Activated CD8-positive, alpha-beta memory T cell treated with anti-CD3 and anti-CD28 coated beads, Interleukin-2, amount 50 U/mL, for 48 hours (primary cell): ENCODE measurements around the gene CEACAM4.

Source experiments
- DNase-seq: peaks from one replicate; pipeline ENCODE4 v3.0.0-alpha.2; 2020

Gene CEACAM4

DNA sequence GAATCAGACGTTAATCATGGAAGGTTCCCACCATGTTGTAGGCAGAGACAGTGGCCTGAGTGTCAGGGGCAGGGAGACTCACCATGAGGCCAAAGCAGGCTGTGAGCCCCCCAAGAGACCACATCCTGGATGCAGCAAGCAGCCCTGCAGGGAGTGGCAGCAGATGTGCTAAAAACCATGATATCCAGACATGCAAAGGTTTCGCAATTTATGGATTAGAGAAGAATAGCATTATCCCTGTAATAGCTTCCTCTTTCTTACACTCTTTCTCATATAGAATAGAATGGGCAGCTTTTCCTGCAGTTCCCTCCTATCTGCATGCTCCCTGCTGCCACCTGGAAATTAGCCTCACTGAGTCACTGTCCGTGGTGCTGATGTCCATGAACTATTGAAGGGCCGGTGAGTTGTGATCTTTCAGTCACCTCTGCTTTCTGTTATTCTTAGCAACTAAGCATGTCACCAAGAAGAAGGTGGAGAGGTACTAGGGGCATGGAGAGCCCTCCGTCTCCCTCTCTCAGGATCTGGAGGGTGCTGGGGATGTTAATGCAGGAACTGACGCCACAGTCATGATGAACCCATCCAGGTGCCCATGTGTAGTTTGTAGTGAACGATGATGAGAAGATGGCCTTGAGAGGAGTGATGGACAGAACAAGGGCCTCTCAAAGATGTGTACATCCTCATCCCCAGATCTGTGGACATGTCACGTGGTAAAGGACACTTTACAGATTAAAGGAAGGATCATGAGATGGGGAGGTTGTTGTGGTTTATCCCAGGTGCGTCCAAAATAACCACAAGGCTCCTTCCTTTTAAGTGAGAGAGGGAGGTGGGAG lies 9.9 kb downstream of the CEACAM4 start:
- peak; percentile 50 for DNase-seq

DNA sequence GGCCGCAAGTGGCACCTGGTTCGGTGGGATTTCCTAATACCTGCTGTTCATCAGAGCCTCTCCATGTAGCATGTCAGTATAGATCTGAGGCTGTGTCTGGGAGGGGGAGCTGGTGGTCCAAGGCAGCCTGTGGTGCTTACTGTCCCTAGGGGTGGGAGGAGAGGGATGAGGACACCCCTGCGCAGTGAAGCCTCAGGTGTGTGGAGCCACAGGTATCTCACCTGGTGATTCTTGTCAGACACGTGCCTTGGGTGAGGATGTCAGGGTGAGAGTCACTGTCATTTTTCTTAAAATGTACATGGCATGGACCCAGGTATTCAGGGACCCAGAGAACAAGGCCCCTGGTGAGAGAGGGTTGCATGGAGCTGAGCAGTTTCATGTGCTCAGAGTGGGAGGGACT lies 11.7 kb downstream of the CEACAM4 start:
- DNase-seq = no peak

DNA sequence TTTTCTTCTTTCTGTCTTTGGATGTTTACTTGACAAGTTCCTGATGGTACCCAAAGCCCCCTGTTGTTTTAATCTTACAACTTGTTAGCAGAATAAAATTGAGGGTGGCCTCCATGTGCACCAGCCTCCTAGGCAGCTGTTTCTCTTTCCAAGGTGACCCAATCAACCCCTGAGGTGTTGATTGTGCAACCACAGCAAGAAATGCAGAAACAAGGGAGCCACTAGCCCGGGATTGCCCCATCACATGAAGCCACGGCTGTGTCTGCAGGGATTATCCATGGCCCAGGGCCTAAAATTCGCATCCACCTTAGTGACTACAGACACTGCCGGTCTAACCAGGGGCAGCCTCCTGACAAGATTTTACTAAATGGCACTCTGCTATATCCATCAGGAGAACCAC lies 14.4 kb downstream of the CEACAM4 start:
- no peak for DNase-seq

DNA sequence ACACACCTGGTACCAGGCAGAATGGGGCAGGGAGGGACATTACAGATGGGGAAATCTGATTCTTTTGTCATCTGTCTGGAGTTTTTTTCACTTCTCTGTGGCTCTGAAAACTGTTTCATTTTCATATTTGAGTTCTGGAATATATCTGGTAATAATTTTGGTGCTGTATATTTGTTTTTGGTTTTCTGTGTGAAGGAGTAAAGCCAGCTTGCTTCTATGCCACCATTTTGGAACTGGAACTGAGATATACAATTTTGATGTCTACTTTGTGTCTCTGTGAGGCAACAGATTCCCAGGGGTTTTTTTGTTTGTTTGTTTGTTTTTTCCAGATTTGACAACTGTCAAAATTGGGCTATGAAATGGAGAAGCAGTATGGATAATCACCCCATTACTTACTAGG lies 16.1 kb downstream of the CEACAM4 start:
- no peak for DNase-seq

DNA sequence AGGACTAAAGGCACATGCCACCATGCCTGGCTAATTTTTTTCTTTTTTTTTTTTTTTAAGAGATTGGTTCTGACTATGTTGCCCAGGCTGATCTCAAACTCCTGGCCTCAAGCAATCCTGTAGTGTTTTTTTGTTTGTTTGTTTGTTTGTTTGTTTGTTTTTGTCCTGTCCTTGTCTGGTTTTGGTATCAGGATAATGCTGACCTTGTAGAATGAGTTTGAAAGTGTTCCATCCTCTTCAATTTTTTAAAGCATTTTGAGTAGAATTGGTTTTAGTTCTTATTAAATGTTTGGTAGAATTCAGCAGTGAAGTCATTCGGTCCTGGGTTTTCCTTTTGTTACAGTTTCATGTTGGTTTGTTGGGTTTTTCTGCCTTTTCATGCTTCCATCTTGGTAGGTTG lies 19.2 kb downstream of the CEACAM4 start:
- no peak for DNase-seq

DNA sequence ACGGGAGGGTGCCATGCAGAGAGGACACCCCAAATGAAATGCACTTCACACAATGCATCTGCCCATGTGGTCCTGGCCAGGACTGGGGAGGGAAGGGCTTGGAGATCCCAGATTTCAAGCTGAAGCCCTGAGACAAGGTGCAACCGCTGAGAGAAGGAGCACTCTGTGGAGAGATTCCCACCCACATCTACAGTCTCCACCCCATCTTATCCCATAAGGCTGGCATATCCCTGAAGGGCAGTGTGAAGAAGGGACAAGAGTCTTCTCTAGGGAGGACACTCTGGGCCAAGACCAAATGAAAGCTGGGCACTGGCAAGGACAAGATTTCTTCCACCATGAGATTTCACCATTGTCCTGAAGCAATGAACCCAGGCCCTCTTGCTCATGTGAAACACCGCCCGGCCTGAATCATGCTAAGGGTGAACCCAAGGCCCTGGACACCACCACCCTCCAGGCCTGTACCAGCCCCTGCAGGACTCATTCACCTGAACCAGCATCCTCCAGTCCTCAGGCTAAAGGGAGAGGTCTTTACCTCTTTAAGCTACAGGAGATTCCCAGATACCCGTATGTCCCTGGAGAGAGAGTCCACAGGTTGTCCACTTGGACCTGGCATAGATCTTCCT lies 20.5 kb downstream of the CEACAM4 start:
- DNase-seq = no peak

DNA sequence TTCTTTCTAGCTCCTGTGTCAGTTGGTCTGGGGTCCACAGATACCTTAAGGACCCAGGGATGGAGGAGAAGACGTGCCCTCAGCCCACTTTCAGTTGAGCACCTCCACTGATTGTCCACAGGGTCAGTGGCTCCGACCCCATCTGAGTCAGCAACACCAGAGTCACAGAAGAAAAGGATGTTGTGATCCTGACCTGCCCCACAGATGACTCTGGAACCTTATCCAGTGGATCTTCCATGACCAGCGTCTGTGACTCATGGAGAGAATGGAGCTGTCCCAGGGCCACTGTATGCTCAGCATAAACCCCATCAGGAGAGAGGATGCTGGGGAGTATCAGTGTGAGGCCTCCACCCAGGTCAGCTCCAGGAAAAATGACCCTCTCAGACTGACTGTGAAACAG lies 22.0 kb downstream of the CEACAM4 start:
- peak; percentile 26 for DNase-seq

DNA sequence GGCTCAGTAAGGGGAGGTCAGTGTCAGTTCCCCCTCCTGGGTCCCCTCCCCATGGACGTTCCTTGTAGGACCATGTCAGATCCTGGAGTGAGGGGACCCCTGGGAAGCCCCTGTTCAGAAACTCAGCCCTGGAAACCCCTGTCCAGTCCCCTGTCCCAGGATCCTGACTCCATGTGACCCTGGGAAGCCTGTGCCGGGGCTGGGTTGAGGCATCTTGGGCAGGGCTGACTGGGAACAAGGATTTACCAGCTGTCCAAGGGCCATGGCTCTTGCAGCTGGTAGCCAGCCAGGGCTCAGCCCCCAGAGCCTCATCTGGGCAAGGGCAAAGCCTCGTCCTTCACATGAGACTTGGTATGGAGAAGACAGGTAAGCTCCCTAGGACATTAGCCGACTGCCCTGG lies 25.1 kb downstream of the CEACAM4 start:
- no peak for DNase-seq

DNA sequence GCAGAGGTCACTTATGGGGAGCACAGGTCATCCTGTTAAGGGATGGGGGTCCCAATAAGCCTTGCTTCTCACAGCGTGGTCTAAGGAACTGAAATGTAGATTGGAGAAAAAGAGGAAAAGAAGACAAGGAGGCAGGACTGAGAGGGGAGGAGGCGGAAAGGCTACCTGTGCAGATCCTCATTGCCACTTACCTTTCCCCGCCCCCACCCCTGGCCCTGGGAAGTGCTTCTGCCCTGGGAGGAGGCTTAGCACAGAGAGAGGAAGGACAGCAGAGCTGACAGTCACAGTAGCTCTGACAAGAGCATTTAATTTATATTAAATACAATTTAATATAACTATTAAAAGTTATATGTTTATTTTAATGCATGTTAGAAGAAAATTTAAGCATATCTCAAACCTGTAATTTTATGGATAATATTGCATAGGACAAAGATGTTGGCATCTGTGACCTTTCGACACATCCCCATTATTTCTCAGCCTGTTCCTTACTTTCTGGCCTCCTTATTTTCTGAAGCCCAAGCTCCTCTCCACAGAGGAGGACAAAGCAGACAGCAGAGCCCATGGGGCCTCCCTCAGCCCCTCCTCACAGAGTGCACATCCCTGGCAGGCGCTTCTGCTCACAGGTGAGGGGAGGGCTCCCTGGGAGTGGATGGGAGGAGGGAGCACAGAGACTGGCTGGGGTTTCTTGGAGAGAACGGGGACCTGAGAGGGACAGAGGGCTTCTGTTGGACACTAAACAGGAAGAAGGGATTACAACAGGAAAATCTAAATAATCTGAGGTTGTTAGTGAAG lies 27.5 kb downstream of the CEACAM4 start:
- DNase-seq = peak; percentile 32

DNA sequence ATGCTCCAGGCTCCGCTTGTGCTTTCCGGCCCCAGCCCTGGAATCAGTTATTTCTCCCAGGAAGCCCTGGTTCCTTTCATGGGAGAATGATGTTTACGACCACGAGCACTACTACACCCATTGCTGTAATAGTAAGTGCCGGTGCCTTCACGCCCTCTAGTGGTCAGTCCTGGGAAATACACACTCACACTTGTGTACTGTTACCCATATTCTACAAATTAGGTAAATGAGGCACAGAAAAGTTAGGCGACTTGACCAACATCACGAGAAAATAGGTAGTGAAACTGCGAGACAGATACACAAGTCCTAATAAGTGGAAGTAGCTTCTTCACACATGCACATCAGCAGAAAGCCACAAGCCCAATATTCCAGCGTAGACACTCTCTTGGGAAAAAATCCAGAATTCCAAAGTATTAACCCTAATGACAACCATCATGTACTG lies 29.3 kb downstream of the CEACAM4 start:
- peak; percentile 81 for DNase-seq

DNA sequence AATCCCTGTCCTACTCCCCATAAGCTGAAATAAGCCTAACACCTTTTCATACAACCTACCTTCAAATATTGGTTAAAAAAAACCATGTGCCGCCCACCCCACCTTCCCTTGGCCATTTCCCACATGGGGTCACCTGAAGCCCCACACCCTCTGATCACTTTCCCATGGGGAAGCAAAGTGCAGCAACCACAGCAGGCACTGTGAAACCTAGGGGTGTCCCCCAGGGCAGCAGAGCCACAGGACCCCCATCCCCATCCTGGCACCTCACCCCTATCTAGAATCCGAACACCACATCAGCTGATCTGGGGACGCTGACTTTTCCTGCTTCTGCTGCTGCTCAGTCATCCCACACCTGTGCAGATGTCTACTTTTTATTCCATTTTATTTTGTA lies 31.0 kb downstream of the CEACAM4 start:
- no peak for DNase-seq

DNA sequence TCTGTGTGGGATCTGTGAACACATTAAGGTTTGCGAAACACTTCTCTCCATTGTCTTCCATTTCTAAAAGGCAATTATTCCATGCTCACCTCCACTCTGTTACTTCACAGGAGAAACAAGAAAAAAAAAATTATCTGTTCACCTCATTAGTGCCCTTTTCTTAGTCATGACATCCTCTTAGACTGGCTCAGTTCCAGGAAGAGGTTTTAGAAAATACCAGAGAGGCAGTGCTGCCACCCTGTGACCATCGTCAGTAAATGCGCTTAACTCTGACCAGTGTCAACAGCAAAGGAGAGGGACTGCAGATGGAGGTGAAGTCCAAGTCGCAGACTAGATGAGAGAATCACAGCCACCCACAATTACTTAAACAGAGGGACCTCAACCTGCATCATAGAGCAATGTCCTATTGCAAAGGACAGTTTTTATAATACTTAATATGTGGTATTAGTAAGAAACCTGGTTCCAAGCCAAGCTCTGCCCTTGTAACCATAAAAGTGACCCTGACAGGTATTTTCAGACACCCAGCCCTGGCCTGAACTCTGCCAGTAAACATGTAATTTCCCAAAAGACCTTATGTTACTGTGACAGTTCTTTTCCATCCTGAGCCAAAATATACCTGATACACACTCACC lies 31.5 kb downstream of the CEACAM4 start:
- peak; percentile 63 for DNase-seq

DNA sequence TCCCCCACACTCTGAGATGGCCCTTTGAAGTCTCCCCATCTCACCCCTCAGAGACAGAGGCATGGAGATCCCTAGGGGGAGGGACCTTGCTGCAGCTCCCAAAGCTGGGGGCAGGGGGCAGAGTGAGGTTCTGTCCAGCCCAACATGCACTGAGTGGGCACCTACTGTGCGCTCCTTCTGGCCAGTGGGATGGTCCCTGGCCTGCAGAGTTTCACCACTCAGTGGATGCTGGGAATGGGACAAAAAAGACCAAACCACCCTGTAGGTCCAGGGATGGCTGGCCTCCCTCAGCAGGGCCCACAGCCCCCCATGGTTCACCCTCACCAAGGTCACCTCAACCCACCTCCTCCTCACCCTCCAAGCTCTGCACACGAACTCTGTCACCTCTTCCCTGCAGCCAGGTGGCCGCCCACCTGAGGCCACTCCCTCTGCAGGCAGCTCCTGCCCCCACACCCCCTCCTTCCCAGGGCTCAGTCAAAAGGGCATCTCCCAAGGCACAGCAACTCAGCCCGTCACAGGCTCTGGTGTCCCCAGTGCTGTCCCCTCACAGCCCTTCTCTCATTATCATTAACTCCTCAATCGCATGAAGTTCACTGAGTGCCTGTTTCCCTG lies 34.8 kb downstream of the CEACAM4 start:
- no peak for DNase-seq

DNA sequence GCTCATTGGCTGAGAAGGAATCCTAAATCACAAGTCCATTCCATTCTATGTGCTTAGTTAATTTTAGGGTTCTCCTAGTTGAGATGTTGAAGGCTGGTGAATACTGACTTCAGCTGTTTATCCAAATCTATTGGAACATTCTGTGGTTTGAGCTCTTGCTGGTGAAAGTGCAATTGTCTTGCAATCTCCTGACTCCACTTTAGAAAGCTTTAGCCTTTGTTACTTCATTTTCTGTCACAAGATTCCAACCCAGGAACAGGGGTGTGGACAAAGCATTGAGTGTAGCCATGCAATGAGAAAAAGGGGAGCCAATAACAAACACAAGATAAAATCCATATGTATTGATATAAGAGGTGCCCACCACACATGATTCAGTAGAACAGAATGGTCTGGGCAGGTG lies 35.9 kb downstream of the CEACAM4 start:
- DNase-seq = no peak

DNA sequence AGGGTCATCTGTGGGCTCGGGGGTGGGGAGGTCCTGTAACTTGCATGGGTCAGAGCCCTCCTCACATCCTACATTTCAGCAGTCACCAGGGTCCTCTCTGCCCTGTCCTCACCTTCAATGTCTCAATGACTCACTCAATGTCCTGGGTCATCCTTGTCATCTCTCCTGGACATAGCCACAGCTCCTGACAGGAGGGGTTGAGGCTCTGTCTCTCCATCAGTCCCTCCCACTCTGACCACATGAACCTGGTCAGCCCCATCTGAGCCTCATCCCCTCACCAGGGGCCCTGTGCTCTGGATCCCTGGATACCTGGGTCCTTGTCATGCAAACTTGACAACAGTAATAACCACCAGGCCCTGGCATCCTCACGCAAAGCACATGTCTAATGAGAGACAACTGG lies 37.5 kb downstream of the CEACAM4 start:
- DNase-seq = no peak

DNA sequence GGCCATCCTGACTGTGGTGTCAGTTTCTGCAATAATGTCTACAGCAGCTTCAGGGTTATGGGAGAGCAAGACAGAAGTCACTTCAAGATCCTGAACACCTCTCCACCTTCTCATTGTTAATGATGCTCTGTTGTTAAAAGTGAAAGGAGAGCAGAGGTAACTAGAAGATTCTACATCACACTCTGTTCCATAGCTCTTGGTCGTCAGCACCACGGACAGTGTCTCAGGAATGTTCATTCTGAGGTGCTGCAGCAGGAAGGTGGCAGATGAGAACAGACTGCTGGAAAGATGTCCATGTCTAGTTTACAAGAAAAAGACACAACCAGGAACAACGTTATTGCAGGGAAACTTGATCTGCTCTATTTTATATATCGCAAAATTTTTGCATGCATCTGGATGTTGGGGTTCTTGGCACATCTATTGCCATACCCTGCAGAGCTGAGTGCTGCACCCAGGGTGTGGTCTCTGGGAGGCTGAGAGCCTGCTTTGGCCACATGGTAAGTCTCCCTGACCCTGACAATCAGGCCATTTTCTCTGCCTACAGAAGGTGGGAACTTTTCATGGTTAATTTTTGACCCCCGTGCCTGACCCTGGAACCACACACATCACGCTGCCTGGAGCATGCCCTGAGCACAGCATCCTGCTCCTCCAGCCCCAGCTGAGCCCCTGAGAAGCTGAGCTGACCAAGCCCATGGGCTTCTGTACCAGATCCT lies 38.2 kb downstream of the CEACAM4 start:
- DNase-seq = no peak

DNA sequence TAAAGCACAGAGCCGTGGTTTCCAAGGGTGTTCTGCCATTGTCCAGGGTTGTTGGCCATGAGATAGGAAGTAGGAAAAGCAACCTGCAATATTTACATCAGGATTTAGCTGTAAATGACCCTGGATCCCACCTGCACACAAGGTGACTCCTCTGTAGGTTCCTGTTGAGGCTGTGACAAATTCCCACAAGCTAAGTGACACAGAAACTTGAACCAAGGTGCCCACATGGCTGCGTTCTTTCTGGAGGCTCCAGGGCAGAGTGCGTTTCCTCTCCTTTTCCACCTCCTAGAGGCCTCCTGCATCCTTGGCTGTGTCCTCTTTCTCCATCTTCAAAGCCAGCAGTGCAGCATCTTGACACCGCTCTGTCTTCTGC lies 39.0 kb downstream of the CEACAM4 start:
- no peak for DNase-seq

DNA sequence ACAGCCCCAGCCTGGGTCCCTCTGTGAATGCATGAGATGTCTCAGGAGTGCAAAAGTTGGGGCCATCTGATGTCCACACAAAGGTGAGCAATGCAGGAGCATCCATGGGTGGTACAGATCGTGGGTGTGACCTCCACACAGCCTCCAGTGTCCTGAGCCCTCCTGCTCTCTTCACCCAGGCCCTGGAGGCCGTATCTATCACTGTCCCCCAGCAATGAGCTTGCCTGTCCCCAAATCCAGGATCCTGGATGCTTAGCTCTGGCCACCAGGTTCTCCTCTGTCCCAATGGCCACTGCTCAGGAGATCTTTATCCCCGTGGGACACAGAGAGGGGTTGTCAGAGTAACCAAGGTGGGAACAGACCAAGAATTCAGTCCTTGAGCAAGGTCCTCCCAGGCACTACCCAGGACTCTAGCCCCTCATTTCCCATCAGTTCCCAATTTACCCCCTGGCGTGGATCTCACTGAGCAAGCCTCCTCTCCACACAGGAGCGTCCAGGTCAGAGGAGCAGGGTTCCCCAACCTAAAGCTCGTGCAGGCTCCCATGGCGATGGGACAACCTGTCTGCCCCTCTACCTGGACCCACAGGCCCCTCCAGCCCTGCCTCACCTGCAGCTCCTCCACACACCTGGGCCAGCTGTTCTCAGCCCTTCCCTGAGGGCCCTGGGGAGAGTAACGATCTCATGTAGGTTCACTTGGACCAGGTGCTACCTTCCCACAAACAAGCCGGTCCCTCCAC lies 39.6 kb downstream of the CEACAM4 start:
- DNase-seq = no peak

DNA sequence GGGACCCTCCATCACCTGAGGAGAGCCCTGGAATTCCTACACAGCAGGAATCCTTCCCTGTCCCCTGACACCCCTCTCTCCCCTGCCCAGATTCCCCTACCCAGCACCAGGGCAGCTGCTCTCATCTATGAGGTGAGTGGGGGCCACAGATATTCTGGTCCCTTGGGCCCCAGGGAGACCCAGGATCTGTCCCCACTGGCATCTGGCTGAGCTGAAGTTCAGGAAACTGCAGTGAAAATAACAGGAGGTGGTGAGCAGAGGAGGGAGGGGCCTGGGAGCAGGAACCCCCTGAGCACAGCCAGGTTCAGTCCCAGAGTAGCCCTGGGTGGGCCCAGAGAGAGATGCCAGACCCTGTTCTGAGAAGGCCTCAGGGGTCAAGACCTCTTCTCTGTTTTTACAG lies 40.8 kb downstream of the CEACAM4 start:
- no peak for DNase-seq

DNA sequence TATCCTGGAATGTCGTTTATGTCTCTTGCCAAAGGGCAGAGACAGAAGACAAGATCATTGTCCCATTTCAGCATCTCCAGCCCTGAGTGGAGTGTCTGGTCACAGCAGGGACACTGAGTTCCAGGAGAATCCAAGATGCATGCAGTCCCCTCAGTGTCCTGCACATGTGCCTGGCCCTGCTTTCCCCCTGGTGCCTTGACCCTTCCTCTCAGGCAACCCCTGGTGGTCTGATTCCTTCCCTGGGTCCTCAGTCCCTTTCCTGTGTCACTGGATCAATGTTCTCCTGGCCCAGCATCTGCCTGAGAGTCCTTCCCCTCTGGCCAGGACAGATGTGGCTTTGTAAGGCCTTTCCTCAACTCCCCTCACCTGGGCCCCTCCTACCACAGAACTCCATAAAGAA lies 41.9 kb downstream of the CEACAM4 start:
- no peak for DNase-seq

DNA sequence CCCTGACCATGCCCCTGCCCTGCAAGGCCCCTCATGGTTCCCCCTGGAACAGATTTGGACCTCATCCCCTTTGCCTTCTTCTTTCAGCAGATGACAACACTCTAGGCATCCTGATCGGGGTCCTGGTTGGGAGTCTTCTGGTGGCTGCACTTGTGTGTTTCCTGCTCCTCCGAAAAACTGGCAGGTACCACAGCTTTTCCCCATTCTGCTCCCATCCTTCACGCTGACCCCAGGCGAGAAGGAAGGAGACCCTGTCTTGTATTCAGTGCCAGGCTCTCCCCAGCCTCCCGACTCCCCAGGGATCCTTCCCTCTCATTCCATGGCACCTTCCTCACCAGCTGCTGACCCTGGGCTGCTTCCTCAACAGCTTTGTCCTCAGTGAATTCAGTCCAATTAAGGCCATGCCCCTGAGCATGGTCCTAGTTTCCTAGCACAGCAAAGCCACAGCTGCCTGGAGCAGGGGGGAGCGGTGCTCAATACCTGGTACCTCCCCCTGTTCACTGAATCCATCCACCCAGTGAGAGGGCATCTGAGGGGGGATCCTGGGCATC lies 42.5 kb downstream of the CEACAM4 start:
- no peak for DNase-seq
